Activated T-cell treated with anti-CD3 and anti-CD28 coated beads, Interleukin-2, amount 50 U/mL, for 4 hours (primary cell): ENCODE data around the gene XRCC3. TPM values are rescaled to one million over a fixed set of nuclear protein-coding genes. Genes with fewer than 3 reads are reported as not detected.

Experiments
- ATAC-seq, 2 donors: fragments of 200-7000 bp; cut with Tn5 transposase; one replicate each; pipeline ENCODE4 v1.10.0; 2021
- DNase-seq: peaks from one replicate; pipeline ENCODE4 v3.0.0-alpha.2; 2020
- H3K27me3 Mint-ChIP-seq: one replicate; pipeline ENCODE4 v1.8.0; 2021; ENCODE audit warnings: low read depth, mixed read lengths
- H3K36me3 Mint-ChIP-seq: one replicate; pipeline ENCODE4 v1.8.0; 2022; ENCODE audit warnings: mixed read lengths; ENCODE audit not compliant: insufficient read depth
- H3K4me1 Mint-ChIP-seq: one replicate; pipeline ENCODE4 v1.8.0; 2021; ENCODE audit warnings: low read depth, mixed read lengths
- H3K4me3 Mint-ChIP-seq: one replicate; pipeline ENCODE4 v1.8.0; 2021; ENCODE audit warnings: mild to moderate bottlenecking, moderate library complexity, mixed read lengths
- H3K9me3 Mint-ChIP-seq: one replicate; pipeline ENCODE4 v1.8.0; 2021; ENCODE audit warnings: mixed read lengths
- total RNA-seq, 3 donors: library from RNA; stranded (reverse); gene quantifications; one replicate each; pipeline ENCODE4 v1.2.1, GENCODE V29; 2021

The XRCC3 gene
- total RNA-seq, 3 donors from 2014 or later: 60.6 to 74.0 (median 69.5) TPM

- Mint-ChIP-seq H3K9me3 (no peaks in the 10 kb centered on the region), H3K4me3 (no peak overlapping the region), H3K36me3 (peaks cover 24% of the 10 kb centered on the region), H3K4me1 (peaks cover 2% of the 10 kb centered on the region), H3K27me3 (no peaks in the 10 kb centered on the region)
- DNase-seq (no peak), ATAC-seq (no peak)
Observed at GRCh38 chr14:103690332-103690731, 24.9 kb downstream of the XRCC3 start.

- DNase-seq (no peak), ATAC-seq (no peak)
- no peak overlapping the region for H3K4me3 Mint-ChIP-seq
- H3K9me3 Mint-ChIP-seq: no peaks in the 10 kb centered on the region
- peaks cover 2% of the 10 kb centered on the region for H3K4me1 Mint-ChIP-seq
- H3K27me3 Mint-ChIP-seq: no peaks in the 10 kb centered on the region
- peaks cover 24% of the 10 kb centered on the region for H3K36me3 Mint-ChIP-seq
Observed at GRCh38 chr14:103688906-103689902, 26.0 kb downstream of the XRCC3 start.

- peaks cover 22% of the 10 kb centered on the region for H3K36me3 Mint-ChIP-seq
- no peak overlapping the region for H3K4me3 Mint-ChIP-seq
- ATAC-seq (no peak), DNase-seq (no peak)
- H3K27me3 Mint-ChIP-seq: no peaks in the 10 kb centered on the region
- H3K4me1 Mint-ChIP-seq: peaks cover 2% of the 10 kb centered on the region
- H3K9me3 Mint-ChIP-seq: no peaks in the 10 kb centered on the region
Observed at GRCh38 chr14:103688441-103688840, 26.8 kb downstream of the XRCC3 start.

GRCh38 chr14:103687712-103688111, 27.5 kb downstream of the XRCC3 start:
- no peaks in the 10 kb centered on the region for H3K9me3 Mint-ChIP-seq
- peaks cover 2% of the 10 kb centered on the region for H3K4me1 Mint-ChIP-seq
- peaks cover 27% of the 10 kb centered on the region for H3K36me3 Mint-ChIP-seq
- DNase-seq: no peak
- no peaks in the 10 kb centered on the region for H3K27me3 Mint-ChIP-seq
- ATAC-seq: no peak
- H3K4me3 Mint-ChIP-seq: no peak overlapping the region

DNA sequence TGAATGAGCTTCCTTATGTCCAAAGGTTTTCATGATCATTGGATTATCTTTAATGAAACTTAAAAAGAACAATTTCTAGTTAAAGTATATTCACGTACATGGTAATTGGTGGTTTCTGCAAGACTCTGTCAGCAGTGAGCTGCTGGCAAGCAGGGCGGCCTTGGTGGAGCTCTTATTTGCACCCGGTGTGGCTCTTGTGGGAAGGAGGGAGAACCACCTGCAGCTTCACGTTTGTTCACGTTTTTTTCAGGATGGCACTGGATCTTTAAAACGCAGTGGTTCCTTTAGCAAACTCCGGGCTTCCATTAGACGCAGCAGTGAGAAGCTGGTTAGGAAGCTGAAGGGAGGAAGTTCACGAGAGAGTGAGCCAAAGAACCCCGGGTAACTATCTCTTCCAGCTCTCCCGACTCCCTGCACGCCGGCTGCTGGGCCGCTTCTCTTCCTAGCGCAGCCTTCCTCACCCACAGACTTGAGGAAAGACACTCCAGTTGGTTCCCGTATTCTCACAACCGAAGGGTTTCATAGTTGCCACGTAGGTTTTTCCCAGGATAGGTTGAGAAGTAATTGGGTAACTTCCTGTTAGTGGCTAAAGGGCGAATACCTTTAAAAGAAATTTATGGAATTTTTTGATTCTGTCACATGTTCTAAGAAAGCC, 28.3 kb downstream of the XRCC3 start:
- Mint-ChIP-seq H3K9me3 (no peaks in the 10 kb centered on the region), H3K4me1 (peaks cover 2% of the 10 kb centered on the region), H3K27me3 (no peaks in the 10 kb centered on the region), H3K4me3 (no peak overlapping the region), H3K36me3 (peaks cover 27% of the 10 kb centered on the region)
- DNase-seq (no peak), ATAC-seq (no peak)

GRCh38 chr14:103685276-103686211, 29.7 kb downstream of the XRCC3 start:
- Mint-ChIP-seq H3K4me3 (no peak overlapping the region), H3K36me3 (peaks cover 29% of the 10 kb centered on the region), H3K4me1 (peaks cover 2% of the 10 kb centered on the region), H3K27me3 (no peaks in the 10 kb centered on the region), H3K9me3 (no peaks in the 10 kb centered on the region)
- no peak for ATAC-seq
- DNase-seq: no peak

DNA sequence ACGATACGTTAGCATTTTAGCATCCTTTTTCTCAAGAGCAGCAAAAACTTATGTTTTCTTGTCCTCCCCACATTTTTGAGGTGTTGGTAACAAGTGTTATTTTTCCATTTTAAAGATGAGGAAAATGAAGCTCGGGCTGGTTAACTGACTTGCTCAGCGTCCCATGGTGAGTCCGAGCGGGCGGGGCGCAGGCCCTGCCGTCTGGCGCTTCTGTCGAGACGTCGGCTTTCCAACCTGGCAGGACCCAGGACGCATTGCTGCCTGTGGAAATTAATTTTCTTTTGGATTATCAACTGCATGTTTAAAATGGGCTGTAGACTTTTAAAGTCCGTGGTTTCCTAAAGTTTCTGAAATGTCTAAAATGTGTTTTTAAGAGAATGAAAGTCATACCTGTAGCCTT, 30.4 kb downstream of the XRCC3 start:
- H3K36me3 Mint-ChIP-seq: peaks cover 31% of the 10 kb centered on the region

DNA sequence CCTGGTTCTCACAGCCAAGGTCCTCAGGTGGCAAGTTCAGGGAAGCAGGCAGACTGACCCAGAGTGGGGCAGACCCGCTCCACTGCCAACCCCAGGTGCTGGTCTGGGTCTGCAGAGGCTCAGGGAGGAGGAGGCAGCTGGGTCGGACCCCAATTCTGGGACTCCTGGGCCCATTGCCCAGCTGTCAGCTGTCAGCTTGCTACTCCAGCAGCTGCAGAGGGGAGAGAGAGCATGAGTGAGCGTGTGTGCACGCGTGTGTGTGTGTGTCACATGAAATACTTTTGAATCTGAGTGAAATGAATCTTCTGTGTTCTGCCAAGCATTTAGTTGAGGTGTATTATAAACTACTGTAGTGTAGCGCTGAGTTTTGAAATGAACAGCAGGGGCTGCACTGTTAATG, 30.8 kb downstream of the XRCC3 start:
- H3K4me3 Mint-ChIP-seq: no peak overlapping the region
- no peaks in the 10 kb centered on the region for H3K27me3 Mint-ChIP-seq
- ATAC-seq (no peak), DNase-seq (no peak)
- H3K36me3 Mint-ChIP-seq: peaks cover 32% of the 10 kb centered on the region
- peaks cover under 1% of the 10 kb centered on the region for H3K4me1 Mint-ChIP-seq
- H3K9me3 Mint-ChIP-seq: no peaks in the 10 kb centered on the region

More for the DNA sequence above, 30.4 kb downstream of the XRCC3 start:
- no peaks in the 10 kb centered on the region for H3K27me3 Mint-ChIP-seq
- no peaks in the 10 kb centered on the region for H3K9me3 Mint-ChIP-seq
- H3K4me3 Mint-ChIP-seq: no peak overlapping the region
- no peak for DNase-seq
- ATAC-seq: no peak
- H3K4me1 Mint-ChIP-seq: peaks cover 2% of the 10 kb centered on the region

DNA sequence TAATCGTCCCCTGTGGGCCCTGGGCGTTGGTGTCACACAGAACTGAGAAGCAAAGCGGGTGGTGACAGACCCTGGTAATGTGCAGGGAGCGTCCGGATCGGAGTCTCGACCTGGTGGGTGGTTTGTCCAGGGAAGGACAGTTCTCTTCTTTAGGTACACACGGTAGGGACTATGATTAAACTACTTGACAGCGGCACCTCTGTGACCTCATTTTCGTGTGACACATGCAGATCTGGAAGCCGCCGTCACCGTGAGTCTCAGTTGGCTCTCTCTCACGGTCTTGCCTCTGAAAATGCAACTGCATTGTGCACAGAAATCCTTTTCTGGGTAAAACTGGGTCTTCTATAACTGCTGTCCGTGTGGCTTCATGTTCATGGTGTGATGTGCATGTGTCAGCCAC, 32.1 kb downstream of the XRCC3 start:
- no peak overlapping the region for H3K4me3 Mint-ChIP-seq
- no peak for ATAC-seq
- DNase-seq: no peak
- H3K9me3 Mint-ChIP-seq: no peaks in the 10 kb centered on the region
- H3K27me3 Mint-ChIP-seq: no peaks in the 10 kb centered on the region
- H3K36me3 Mint-ChIP-seq: peaks cover 24% of the 10 kb centered on the region
- H3K4me1 Mint-ChIP-seq: peaks cover 3% of the 10 kb centered on the region

DNA sequence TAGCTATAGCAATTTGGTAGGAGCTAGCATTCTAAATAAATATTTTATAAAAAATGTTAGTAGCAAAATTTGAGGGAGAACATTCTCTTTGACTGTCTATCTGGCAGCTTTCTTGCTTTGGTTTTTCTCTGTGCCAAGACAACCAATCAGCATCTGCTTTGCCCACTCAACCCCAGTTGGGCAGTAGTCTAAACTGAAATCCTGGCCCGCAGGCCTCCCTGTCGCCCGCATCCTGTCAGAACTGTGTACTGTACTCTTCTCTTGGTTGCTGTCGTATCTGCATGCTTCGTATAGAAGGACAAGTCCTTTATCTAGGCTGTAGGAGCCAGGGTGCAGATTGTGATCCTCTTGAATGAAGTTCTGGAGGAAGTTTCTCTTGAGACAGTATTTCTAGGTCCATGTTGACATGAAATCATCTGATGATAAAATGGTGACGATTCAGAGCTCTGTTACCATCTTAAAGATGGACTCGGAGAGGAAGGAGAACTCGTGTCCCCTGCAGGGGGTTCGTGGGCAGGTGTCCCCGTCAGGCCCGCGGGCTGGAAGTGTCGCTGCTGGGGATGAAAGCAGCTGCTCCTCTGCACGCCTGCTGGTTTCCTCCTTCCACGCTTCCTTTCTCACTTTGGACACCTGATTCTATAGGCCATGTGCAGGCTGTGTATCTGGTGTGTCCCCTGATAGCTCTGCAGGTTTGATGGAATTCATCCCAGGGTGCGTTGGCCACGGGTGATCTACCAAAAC, 34.6 kb downstream of the XRCC3 start:
- no peak for ATAC-seq
- no peak overlapping the region for H3K4me3 Mint-ChIP-seq
- H3K9me3 Mint-ChIP-seq: no peaks in the 10 kb centered on the region
- H3K36me3 Mint-ChIP-seq: peaks cover 25% of the 10 kb centered on the region
- DNase-seq: no peak
- no peaks in the 10 kb centered on the region for H3K27me3 Mint-ChIP-seq
- peaks cover 3% of the 10 kb centered on the region for H3K4me1 Mint-ChIP-seq

DNA sequence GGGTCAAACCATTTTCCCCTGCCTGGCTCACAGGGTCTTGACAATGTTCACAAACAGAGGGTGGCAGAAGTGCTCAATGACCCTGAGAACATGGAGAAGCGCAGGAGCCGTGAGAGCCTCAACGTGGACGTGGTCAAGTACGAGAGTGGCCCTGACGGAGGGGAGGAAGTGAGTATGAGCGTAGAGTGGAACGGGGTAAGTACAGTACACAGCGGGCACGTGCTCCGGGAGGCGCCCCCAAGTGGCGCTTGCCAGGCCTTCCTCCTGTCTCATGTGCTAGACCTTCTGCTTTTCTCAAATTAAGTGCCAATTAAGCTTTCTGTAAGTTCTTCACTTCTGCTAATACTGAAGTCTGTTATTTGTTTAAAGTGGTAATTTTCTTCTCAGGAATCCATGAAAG, 35.9 kb downstream of the XRCC3 start:
- peak; percentile 32 for DNase-seq
- Mint-ChIP-seq H3K4me1 (peaks cover 3% of the 10 kb centered on the region), H3K4me3 (no peak overlapping the region), H3K36me3 (peaks cover 28% of the 10 kb centered on the region), H3K9me3 (no peaks in the 10 kb centered on the region), H3K27me3 (no peaks in the 10 kb centered on the region)
- ATAC-seq: peak; percentile 89 to 90

DNA sequence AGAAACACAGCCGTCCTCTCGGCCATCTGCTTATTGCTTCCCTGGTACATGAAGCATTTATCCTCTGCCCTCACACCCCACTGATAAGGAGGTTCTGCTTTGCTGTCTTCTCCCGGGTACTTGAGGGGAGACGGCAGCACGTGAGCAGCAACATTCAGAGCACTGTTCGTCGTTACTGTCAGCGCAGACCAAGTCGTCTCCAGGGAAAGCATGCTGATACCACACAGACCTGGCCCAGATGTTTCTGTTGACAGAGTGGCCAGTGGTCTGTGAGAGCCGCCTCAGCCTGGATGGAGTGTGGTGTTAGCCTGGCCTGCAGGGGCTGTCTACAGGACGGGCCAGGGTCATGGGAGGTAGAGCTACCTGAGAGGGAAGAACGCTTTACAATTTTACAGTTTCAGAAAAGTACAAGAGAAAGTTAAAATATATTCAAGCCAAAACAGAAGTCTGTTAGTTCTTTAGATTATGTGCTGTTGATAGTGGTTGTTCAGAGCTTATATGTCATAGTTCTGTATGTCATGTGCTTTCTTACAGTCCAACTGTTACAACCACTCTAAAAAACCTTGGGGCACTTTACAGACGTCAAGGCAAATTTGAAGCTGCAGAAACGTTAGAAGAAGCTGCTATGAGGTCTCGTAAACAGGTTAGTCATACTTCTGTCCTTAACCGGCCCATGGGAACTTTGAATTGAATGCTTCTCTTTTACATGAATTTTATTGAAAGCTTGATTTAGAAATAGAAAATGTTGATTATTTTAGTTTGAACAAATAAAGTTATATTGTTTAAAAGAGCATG, 38.2 kb downstream of the XRCC3 start:
- no peak for ATAC-seq
- Mint-ChIP-seq H3K4me1 (peaks cover 3% of the 10 kb centered on the region), H3K9me3 (no peaks in the 10 kb centered on the region), H3K27me3 (no peaks in the 10 kb centered on the region), H3K4me3 (no peak overlapping the region), H3K36me3 (peaks cover 38% of the 10 kb centered on the region)
- no peak for DNase-seq

- no peak for DNase-seq
- Mint-ChIP-seq H3K4me1 (peaks cover 3% of the 10 kb centered on the region), H3K27me3 (no peaks in the 10 kb centered on the region), H3K36me3 (peaks cover 44% of the 10 kb centered on the region), H3K4me3 (no peak overlapping the region), H3K9me3 (no peaks in the 10 kb centered on the region)
- no peak for ATAC-seq
Observed at GRCh38 chr14:103675957-103676356, 39.3 kb downstream of the XRCC3 start.
